Right atrium auricular region (tissue), 2 donors: ENCODE results near the gene GTPBP1. TPM values are rescaled to one million over a fixed set of nuclear protein-coding genes. Genes with fewer than 3 reads are reported as not detected.

Experiments used
- DNase-seq: peaks from one replicate; pipeline ENCODE4 v3.0.0-alpha.2; 2019; ENCODE audit warnings: low spot score
- H3K27ac ChIP-seq, 2 donors: fragments of 200-600 bp; sonication (generic); 1 replicate in 1 of 2; 2 replicates in 1 of 2; pipeline ENCODE4 v1.5.1; 2016 to 2019
- H3K27me3 ChIP-seq, 2 donors: fragments of 200-600 bp; sonication (generic); one replicate each; pipeline versions ENCODE4 v1.5.1 to v1.6.0; 2017 to 2019
- H3K36me3 ChIP-seq: fragments of 200-600 bp; sonication (generic); one replicate; pipeline ENCODE4 v1.5.1; 2016
- H3K4me1 ChIP-seq, 2 donors: fragments of 200-600 bp; sonication (generic); one replicate each; pipeline versions ENCODE4 v1.5.1 to v1.6.0; 2017 to 2019
- H3K4me3 ChIP-seq, 2 donors: fragments of 200-600 bp; sonication (generic); 1 replicate in 1 of 2; 2 replicates in 1 of 2; pipeline ENCODE4 v1.5.1; 2017 to 2019; ENCODE audit warnings: mild to moderate bottlenecking in 1 of 2, moderate library complexity in 1 of 2
- H3K9me3 ChIP-seq, 2 donors: fragments of 200-600 bp; sonication (generic); one replicate each; pipeline ENCODE4 v1.5.1; 2019
- CTCF ChIP-seq, 2 donors: fragments of 200-600 bp; sonication (generic); IDR thresholded peaks; one replicate each; pipeline ENCODE4 v1.5.1; 2019; ENCODE audit warnings: antibody characterized with exemption in 2 of 2
- total RNA-seq, 2 donors: library from RNA; depleted of rRNA; stranded (reverse); fragments of >200 nt; gene quantifications; one replicate each; pipeline ENCODE4 v1.1.0, GENCODE V29; 2016

Gene GTPBP1
- 10 to 100 TPM; 23.2 to 32.2 TPM for total RNA-seq

- Histone ChIP-seq H3K9me3 (no peaks in the 10 kb centered on the region), H3K27me3 (no peaks in the 10 kb centered on the region), H3K36me3 (peaks cover 6% of the 10 kb centered on the region), H3K27ac (peak within 1 kb of the TSS; percentile 95 to 97), H3K4me3 (peak within 1 kb of the TSS; percentile 71 to 92), H3K4me1 (peaks cover 0 to 43% of the 10 kb centered on the region in 2 donors)
- peak; percentile 100 for DNase-seq
- TF ChIP-seq CTCF (IDR thresholded peaks at IDR 0.05): no peak
Observed at GRCh38 chr22:38705235-38706100, at the start of gene GTPBP1. TSS of gene GTPBP1 (plus strand) at chr22:38705944. CDS start at chr22:38705956, 12 bp downstream.

- H3K27me3 ChIP-seq: no peaks in the 10 kb centered on the region
- H3K9me3 ChIP-seq: no peaks in the 10 kb centered on the region
- H3K36me3 ChIP-seq: no peaks in the 10 kb centered on the region
- H3K27ac ChIP-seq: peak within 1 kb of the TSS; percentile 89 to 91
- peak; percentile 91 for DNase-seq
- H3K4me3 ChIP-seq: peak within 1 kb of the TSS; percentile 64 to 93
- no peak for TF ChIP-seq CTCF (IDR thresholded peaks at IDR 0.05)
- peaks cover 0 to 19% of the 10 kb centered on the region in 2 donors for H3K4me1 ChIP-seq
Observed at GRCh38 chr22:38656256-38657044, 49.3 kb upstream of the GTPBP1 start, which contains the start of the genes CBY1 and FAM227A. TSS of gene CBY1 (plus strand) at chr22:38656638. CDS start at chr22:38668055, 11,417 bp downstream. TSS of gene FAM227A (minus strand) at chr22:38656392. CDS start at chr22:38650168, 6,224 bp downstream.

GRCh38 chr22:38657045-38657909 is 48.5 kb upstream of the GTPBP1 start:
- TF ChIP-seq CTCF (IDR thresholded peaks at IDR 0.05): no peak
- Histone ChIP-seq H3K9me3 (no peaks in the 10 kb centered on the region), H3K27me3 (no peaks in the 10 kb centered on the region), H3K4me3 (peak overlapping the region; percentile 64 to 93), H3K4me1 (peaks cover 0 to 19% of the 10 kb centered on the region in 2 donors), H3K36me3 (no peaks in the 10 kb centered on the region), H3K27ac (peak overlapping the region; percentile 89 to 91)
- DNase-seq: no peak

- H3K4me3 ChIP-seq: no peak overlapping the region
- TF ChIP-seq CTCF (IDR thresholded peaks at IDR 0.05): no peak
Observed at GRCh38 chr22:38674888-38675287, 30.9 kb upstream of the GTPBP1 start.

GRCh38 chr22:38675833-38676232 is 29.9 kb upstream of the GTPBP1 start:
- no peak overlapping the region for H3K27ac ChIP-seq
- peaks cover 21% of the 10 kb centered on the region for H3K36me3 ChIP-seq
- no peaks in the 10 kb centered on the region for H3K9me3 ChIP-seq
- H3K27me3 ChIP-seq: no peaks in the 10 kb centered on the region
- DNase-seq: no peak
- H3K4me3 ChIP-seq: no peak overlapping the region
- H3K4me1 ChIP-seq: no peaks in the 10 kb centered on the region
- no peak for TF ChIP-seq CTCF (IDR thresholded peaks at IDR 0.05)

More at GRCh38 chr22:38674888-38675287, 30.9 kb upstream of the GTPBP1 start:
- no peaks in the 10 kb centered on the region for H3K9me3 ChIP-seq
- no peak overlapping the region for H3K27ac ChIP-seq
- H3K4me1 ChIP-seq: no peaks in the 10 kb centered on the region
- no peak for DNase-seq
- peaks cover 23% of the 10 kb centered on the region for H3K36me3 ChIP-seq
- no peaks in the 10 kb centered on the region for H3K27me3 ChIP-seq
